ENCODE data around the gene MAP3K9. TPM values are rescaled to one million over a fixed set of nuclear protein-coding genes. Genes with fewer than 3 reads are reported as not detected.

MAP3K9 gene
- total and polyA plus RNA-seq, 2 of the 8 experiments (the other 6 are each of a cell fraction or from before 2014, with no cell fraction given), result 9.8 to 24.7 TPM

GRCh38 chr14:70700955-70701585 lies 108.2 kb downstream of the MAP3K9 start:
- Histone ChIP-seq H2BK5ac (ENCODE audit: low read depth, low read length) (no peak overlapping the region), H3K56ac (replicated peaks; ENCODE audit: insufficient read length, low read depth, low read length) (no peak overlapping the region), H2AK5ac (ENCODE audit: low read depth, low read length) (no peak overlapping the region; the same call in 1 of the 2 replicates), H3K18ac (ENCODE audit: extremely low read depth, low read length) (no peak overlapping the region), H2BK120ac (replicated peaks; ENCODE audit: low read depth, low read length) (no peak overlapping the region), H3K14ac (ENCODE audit: insufficient read length) (no peak overlapping the region), H3K23ac (ENCODE audit: insufficient read length) (no peak overlapping the region), H3K4me2 (ENCODE audit: insufficient read depth in 1 of 2, low read depth in 2 of 2, low read length in 2 of 2) (no peak overlapping the region), H4K20me1 (replicated peaks in 1 of 2; ENCODE audit: control insufficient read depth in 1 of 2, insufficient read depth in 2 of 2, low read length in 2 of 2) (no peaks in the 10 kb centered on the region), H3K4me3 (ENCODE audit: extremely low read depth in 1 of 4, insufficient read depth in 2 of 4, low read depth in 3 of 4, low read length in 4 of 4) (no peak overlapping the region), H3K27me3 (replicated peaks in 1 of 4; ENCODE audit: control insufficient read depth in 3 of 4, extremely low read depth in 1 of 4, insufficient read depth in 3 of 4, low read length in 3 of 4) (no peaks in the 10 kb centered on the region), H3K23me2 (ENCODE audit: low read depth, low read length) (peaks cover 2% of the 10 kb centered on the region; the same call in 1 of the 2 replicates), H3K79me2 (ENCODE audit: control insufficient read depth in 1 of 2, insufficient read depth in 2 of 2, low read length in 2 of 2) (no peaks in the 10 kb centered on the region), H3K4me1 (replicated peaks in 1 of 4; ENCODE audit: control insufficient read depth in 3 of 4, insufficient read depth in 4 of 4, low read length in 3 of 4) (peaks cover 2 to 10% (median 4%) of the 10 kb centered on the region in 4 experiments; a peak in 6 of 7 replicates), H2BK20ac (ENCODE audit: low read length) (peak overlapping the region; percentile 14; the same call in 1 of the 2 replicates), H3K9ac (replicated peaks in 1 of 4; ENCODE audit: extremely low read depth in 1 of 4, low read depth in 3 of 4, low read length in 3 of 4) (no peak overlapping the region), H4K8ac (ENCODE audit: extremely low read depth, insufficient read depth, low read length) (no peak overlapping the region), H4K5ac (ENCODE audit: insufficient read length, low read depth, low read length) (no peak overlapping the region), H2BK12ac (ENCODE audit: low read depth, low read length) (no peak overlapping the region; the same call in 1 of the 2 replicates), H2AFZ (ENCODE audit: low read length) (no peak overlapping the region), H3K79me1 (ENCODE audit: low read depth, low read length) (no peaks in the 10 kb centered on the region), H4K91ac (replicated peaks; ENCODE audit: insufficient read length, low read length) (no peak overlapping the region), H3K27ac (ENCODE audit: low read depth, low read length) (no peak overlapping the region), H3K9me3 (ENCODE audit: insufficient read depth in 2 of 2, low read depth in 1 of 2, low read length in 1 of 2) (no peaks in the 10 kb centered on the region), H3K4ac (replicated peaks; ENCODE audit: insufficient read length, low read depth, low read length) (no peak overlapping the region), H2BK15ac (ENCODE audit: low read length) (no peak overlapping the region), H3K36me3 (ENCODE audit: control insufficient read depth in 2 of 4, insufficient read depth in 4 of 4, low read length in 3 of 4) (no peaks in the 10 kb centered on the region)
- CTCF ChIA-PET (ENCODE audit: partially characterized antibody), result interaction anchor here (0.9 to 3.6 kb wide), 5 partner anchors 9 to 78 kb away, joined by 3 to 30 read pairs (median 5); no protein-coding TSS in a partner anchor
- no peak for FAIRE-seq
- WGBS, 2 experiments (ENCODE audit: extremely low coverage in 1 of 2, insufficient coverage in 1 of 2, insufficient read length in 1 of 2, insufficient replicate concordance in 2 of 2, low coverage in 1 of 2, low lambda C conversion rate in 2 of 2, missing lambda C conversion rate in 1 of 2), result 88% methylated on average over 4 of the region's 4 CpGs; no CpG with 5 or more reads in 1 of the 2 experiments
- POLR2A ChIA-PET (ENCODE audit: partially characterized antibody), result interaction anchor here (7.6 kb wide), 1 partner anchor 9 kb away, joined by 43 read pairs; no protein-coding TSS in a partner anchor
- no peak for DNase-seq (ENCODE audit: low read depth in 1 of 2, low spot score in 2 of 2)
- TF ChIP-seq POU5F1 (IDR thresholded peaks at IDR 0.05; ENCODE audit: low read depth, low read length) (no peak), EGR1 (IDR thresholded peaks at IDR 0.05; ENCODE audit: borderline replicate concordance, low read depth, low read length) (no peak), BCL11A (IDR thresholded peaks at IDR 0.05; ENCODE audit: low read depth in 2 of 2, low read length in 2 of 2) (no peak), SAP30 (IDR thresholded peaks at IDR 0.05; ENCODE audit: insufficient read depth, insufficient replicate concordance, low read length) (no peak), HDAC6 (IDR thresholded peaks at IDR 0.05; ENCODE audit: low read depth, low read length) (no peak), CBX5 (IDR thresholded peaks at IDR 0.05; ENCODE audit: low read depth, low read length) (no peak), USF2 (IDR thresholded peaks at IDR 0.05; ENCODE audit: low read length) (no peak), TBP (IDR thresholded peaks at IDR 0.05; ENCODE audit: low read depth, low read length) (no peak), BRCA1 (IDR thresholded peaks at IDR 0.05; ENCODE audit: low read depth, low read length) (no peak), MAX (IDR thresholded peaks at IDR 0.05) (no peak)

Measured in H1 (cell line).